H1 (cell line): ENCODE measurements around the gene LRRC46. TPM values are rescaled to one million over a fixed set of nuclear protein-coding genes. Genes with fewer than 3 reads are reported as not detected.

ENCODE experiments used
- BCL11A ChIP-seq, 2 experiments: IDR thresholded peaks; one replicate each; pipeline ENCODE4 v1.6.1; 2011; ENCODE audit warnings: low read depth in 2 of 2, low read length in 2 of 2, mild to moderate bottlenecking in 2 of 2
- NRF1 ChIP-seq: IDR thresholded peaks from 2 replicates; pipeline ENCODE4 v1.6.1; 2011; ENCODE audit warnings: mild to moderate bottlenecking, low read depth, low read length, improper control_type of control experiment
- PHF8 ChIP-seq: fragments of 200-600 bp; sonication (generic); conservative IDR thresholded peaks from 2 replicates; pipeline ENCODE4 v1.7.1; 2012; ENCODE audit warnings: low read depth, mild to moderate bottlenecking, inconsistent platforms, low read length, moderate library complexity
- RAD21 ChIP-seq, 2 experiments: IDR thresholded peaks in 1 of 2; conservative IDR thresholded peaks in 1 of 2; 2 replicates each; pipeline ENCODE4 v1.6.1; 2011; ENCODE audit warnings: low read depth in 2 of 2, low read length in 2 of 2, improper control_type of control experiment in 1 of 2, inconsistent platforms in 1 of 2, mild to moderate bottlenecking in 1 of 2, moderate library complexity in 1 of 2
- SAP30 ChIP-seq: fragments of 300-600 bp; sonication (generic); IDR thresholded peaks from 2 replicates; pipeline ENCODE4 v1.7.1; 2012; ENCODE audit warnings: low read length, moderate library complexity, mild to moderate bottlenecking, inconsistent platforms; ENCODE audit not compliant: insufficient read depth, insufficient replicate concordance
- SP1 ChIP-seq: IDR thresholded peaks from 2 replicates; pipeline ENCODE4 v1.6.1; 2011; ENCODE audit warnings: low read depth, low read length
- polyA plus RNA-seq, 7 experiments: library from polyadenylated mRNA; depleted of rRNA in 3 of 7; stranded (reverse) in 5 of 7; unstranded in 2 of 7; fragments of >200 nt in 5 of 7; fragments of 200-250 nt in 2 of 7; gene quantifications; 1 replicate in 5 of 7; 2 replicates in 1 of 7; 4 replicates in 1 of 7; pipeline versions ENCODE4 v1.2.1 to v1.2.3, GENCODE V29; 2011 to 2013; ENCODE audit warnings: missing spikeins in 2 of 7, mixed read lengths in 2 of 7
- total RNA-seq: library from RNA; stranded (reverse); fragmentation: NEBNext Ultra II Directional; extraction: Animal tissue kit (Norgen Biotek cat#: 25700); gene quantifications from 2 replicates; pipeline ENCODE4 v1.2.1, GENCODE V29; 2021
- TF ChIP-seq, protein P1 (sequence below): IDR thresholded peaks from 2 replicates; pipeline ENCODE4 v1.6.1; 2011; ENCODE audit warnings: low read length, improper control_type of control experiment
- TF ChIP-seq, protein P2 (sequence below): IDR thresholded peaks from 2 replicates; pipeline ENCODE4 v1.6.1; 2012; ENCODE audit warnings: inconsistent platforms

LRRC46 gene
- total and polyA plus RNA-seq, 2 of the 8 experiments (the other 6 are each of a cell fraction or from before 2014, with no cell fraction given) = 0.18 TPM; not detected in 1

DNA sequence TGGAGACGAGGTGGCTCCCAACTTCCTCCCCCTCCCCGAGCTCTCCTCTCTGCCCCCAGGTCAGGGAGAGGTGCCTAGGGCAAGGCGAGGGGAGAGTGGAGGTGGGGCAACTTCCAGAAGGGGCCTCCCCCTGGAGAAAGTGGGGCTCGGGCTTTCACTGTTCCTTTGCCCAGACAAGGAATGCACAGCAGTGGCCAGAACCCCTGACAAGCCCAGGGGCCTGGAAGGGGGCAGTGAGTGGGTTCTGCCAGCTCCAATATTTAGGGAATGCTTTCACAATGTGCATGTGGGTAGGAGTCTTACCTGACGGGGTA lies 52.9 kb downstream of the LRRC46 start (continued):
- TF ChIP-seq, protein P1, sequence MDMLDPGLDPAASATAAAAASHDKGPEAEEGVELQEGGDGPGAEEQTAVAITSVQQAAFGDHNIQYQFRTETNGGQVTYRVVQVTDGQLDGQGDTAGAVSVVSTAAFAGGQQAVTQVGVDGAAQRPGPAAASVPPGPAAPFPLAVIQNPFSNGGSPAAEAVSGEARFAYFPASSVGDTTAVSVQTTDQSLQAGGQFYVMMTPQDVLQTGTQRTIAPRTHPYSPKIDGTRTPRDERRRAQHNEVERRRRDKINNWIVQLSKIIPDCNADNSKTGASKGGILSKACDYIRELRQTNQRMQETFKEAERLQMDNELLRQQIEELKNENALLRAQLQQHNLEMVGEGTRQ = no peak
- TF ChIP-seq BCL11A (IDR thresholded peaks at IDR 0.05; ENCODE audit: low read depth in 2 of 2, low read length in 2 of 2) = no peak
- TF ChIP-seq PHF8 = no peak
- TF ChIP-seq, protein P2, sequence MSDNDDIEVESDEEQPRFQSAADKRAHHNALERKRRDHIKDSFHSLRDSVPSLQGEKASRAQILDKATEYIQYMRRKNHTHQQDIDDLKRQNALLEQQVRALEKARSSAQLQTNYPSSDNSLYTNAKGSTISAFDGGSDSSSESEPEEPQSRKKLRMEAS = no peak
- no peak for TF ChIP-seq SP1
- TF ChIP-seq SAP30 = no peak
- no peak for TF ChIP-seq RAD21 (IDR thresholded peaks at IDR 0.05 in 1 of 2, conservative IDR thresholded peaks at IDR 0.05 in 1 of 2; ENCODE audit: low read depth in 2 of 2, low read length in 2 of 2)
- no peak for TF ChIP-seq NRF1
- TF ChIP-seq, all 59 proteins: peak for 0
